H1 (cell line): ENCODE data around the gene LRCH1.

Experiments
- ATF3 ChIP-seq: IDR thresholded peaks from 2 replicates; pipeline ENCODE4 v1.6.1; 2011; ENCODE audit warnings: low read depth, mild to moderate bottlenecking, low read length; ENCODE audit not compliant: insufficient read depth
- CHD2 ChIP-seq: IDR thresholded peaks from 2 replicates; pipeline ENCODE4 v1.6.1; 2012; ENCODE audit warnings: low read length, improper control_type of control experiment
- CTCF ChIP-seq, 3 experiments: IDR thresholded peaks; 1 replicate in 2 of 3; 2 replicates in 1 of 3; pipeline versions ENCODE4 v1.5.1 to v1.6.1; 2011; ENCODE audit warnings: low read length in 3 of 3, mild to moderate bottlenecking in 3 of 3, inconsistent platforms in 2 of 3, low read depth in 1 of 3, moderate library complexity in 1 of 3; ENCODE audit not compliant: insufficient read depth in 1 of 3; ENCODE audit errors: control extremely low read depth in 1 of 3
- EP300 ChIP-seq, 2 experiments: IDR thresholded peaks; 1 replicate in 1 of 2; 2 replicates in 1 of 2; pipeline ENCODE4 v1.6.1; 2011 to 2012; ENCODE audit warnings: low read depth in 2 of 2, low read length in 2 of 2, mild to moderate bottlenecking in 2 of 2, borderline replicate concordance in 1 of 2, inconsistent platforms in 1 of 2, moderate library complexity in 1 of 2
- FOSL1 ChIP-seq: IDR thresholded peaks from 2 replicates; pipeline ENCODE4 v1.6.1; 2011; ENCODE audit warnings: mild to moderate bottlenecking, low read depth, low read length, moderate library complexity; ENCODE audit not compliant: insufficient read depth
- POLR2AphosphoS5 ChIP-seq: IDR thresholded peaks from 2 replicates; pipeline ENCODE4 v1.6.1; 2011; ENCODE audit warnings: low read depth, low read length
- RFX5 ChIP-seq: IDR thresholded peaks from 2 replicates; pipeline ENCODE4 v1.6.1; 2011; ENCODE audit warnings: low read depth, low read length, improper control_type of control experiment, borderline replicate concordance
- TF ChIP-seq, protein P1 (sequence below): IDR thresholded peaks from 2 replicates; pipeline ENCODE4 v1.6.1; 2012; ENCODE audit warnings: inconsistent platforms

DNA sequence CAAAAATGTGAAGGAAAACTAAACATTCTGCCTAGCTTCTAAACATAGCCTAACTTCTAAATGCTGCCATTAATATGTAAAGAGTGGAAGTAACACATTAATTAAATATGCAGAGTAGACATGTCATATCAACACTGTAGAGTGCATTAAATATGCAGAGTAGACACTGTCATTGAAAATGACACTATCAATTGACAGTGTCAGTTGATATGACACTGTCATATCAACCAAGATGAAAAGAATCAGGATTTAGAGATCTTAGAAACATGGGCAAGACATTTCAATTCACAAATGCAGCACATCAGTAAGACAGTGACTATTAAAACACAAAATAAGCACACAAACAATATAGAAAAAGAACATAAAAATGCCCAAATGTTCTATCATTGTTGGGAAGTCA, 218.7 kb downstream of the LRCH1 start:
- no peak for TF ChIP-seq CTCF (IDR thresholded peaks at IDR 0.05; ENCODE audit: control extremely low read depth in 1 of 3, insufficient read depth in 1 of 3, low read depth in 1 of 3, low read length in 3 of 3)
- TF ChIP-seq, protein P1, sequence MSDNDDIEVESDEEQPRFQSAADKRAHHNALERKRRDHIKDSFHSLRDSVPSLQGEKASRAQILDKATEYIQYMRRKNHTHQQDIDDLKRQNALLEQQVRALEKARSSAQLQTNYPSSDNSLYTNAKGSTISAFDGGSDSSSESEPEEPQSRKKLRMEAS, result no peak
- TF ChIP-seq ATF3, result no peak
- no peak for TF ChIP-seq RFX5
- TF ChIP-seq CHD2, result no peak
- TF ChIP-seq EP300 (IDR thresholded peaks at IDR 0.05; ENCODE audit: borderline replicate concordance in 1 of 2, low read depth in 2 of 2, low read length in 2 of 2), result no peak
- no peak for TF ChIP-seq POLR2AphosphoS5
- TF ChIP-seq FOSL1, result no peak
